ENCODE results near the gene RBSN.

- TF ChIP-seq PATZ1 (CRISPR knock-in tag; IDR thresholded peaks at IDR 0.05; ENCODE audit: borderline replicate concordance) (no peak), ZNF8 (CRISPR knock-in tag; IDR thresholded peaks at IDR 0.05) (no peak), OSR1 (CRISPR knock-in tag; IDR thresholded peaks at IDR 0.05) (no peak), TSHZ2 (CRISPR knock-in tag; IDR thresholded peaks at IDR 0.05) (no peak), SNAI2 (CRISPR knock-in tag; IDR thresholded peaks at IDR 0.05) (no peak), ZFP30 (CRISPR knock-in tag; IDR thresholded peaks at IDR 0.05) (no peak), ZC3H10 (CRISPR knock-in tag; IDR thresholded peaks at IDR 0.05) (no peak), RARB (CRISPR knock-in tag; IDR thresholded peaks at IDR 0.05) (no peak), CREB5 (CRISPR knock-in tag; IDR thresholded peaks at IDR 0.05; ENCODE audit: low read depth) (no peak), ZNF70 (CRISPR knock-in tag; IDR thresholded peaks at IDR 0.05) (no peak), GLIS3 (CRISPR knock-in tag; IDR thresholded peaks at IDR 0.05) (no peak), BACH2 (CRISPR knock-in tag; IDR thresholded peaks at IDR 0.05; ENCODE audit: borderline replicate concordance) (no peak)
Observed at GRCh38 chr3:15069441-15069840, 29.5 kb downstream of the RBSN start.
